H1 (cell line): ENCODE measurements around the gene SSTR5. TPM values are rescaled to one million over a fixed set of nuclear protein-coding genes. Genes with fewer than 3 reads are reported as not detected.

Source experiments
- CTCF ChIA-PET: fragments of 300-600 bp; sonication (Branson Sonifier 250); formaldehyde crosslinking; loops from one replicate; lab custom pipeline; 2021; ENCODE audit not compliant: partially characterized antibody; lab: Charles Lee
- POLR2A ChIA-PET: fragments of 300-600 bp; sonication (Branson Sonifier 250); formaldehyde crosslinking; loops from one replicate; lab custom pipeline; 2021; ENCODE audit warnings: inconsistent platforms; ENCODE audit not compliant: partially characterized antibody; lab: Charles Lee
- DNase-seq, 2 experiments: peaks; one replicate each; pipeline versions ENCODE4 v3.0.0 to v3.0.0-alpha.2; 2010 to 2022; ENCODE audit warnings: low spot score in 2 of 2, low read depth in 1 of 2, mixed read lengths in 1 of 2
- FAIRE-seq: peaks from 2 replicates; lab custom pipeline; 2011; peaks lifted over from hg19 to GRCh38; lab: Jason Lieb, UNC
- H2AFZ ChIP-seq: 2 replicates; pipeline ENCODE4 v1.8.1; 2012; ENCODE audit warnings: low read length, inconsistent platforms
- H2AK5ac ChIP-seq: 2 replicates; pipeline ENCODE4 v1.6.1; 2013; ENCODE audit warnings: low read depth, low read length
- H2BK120ac ChIP-seq: replicated peaks from 2 replicates; pipeline ENCODE3; 2013; ENCODE audit warnings: low read depth, low read length, inconsistent platforms
- H2BK12ac ChIP-seq: 2 replicates; pipeline ENCODE4 v1.6.1; 2013; ENCODE audit warnings: low read depth, low read length
- H2BK15ac ChIP-seq: 2 replicates; pipeline ENCODE4 v1.6.1; 2013; ENCODE audit warnings: low read length
- H2BK20ac ChIP-seq: 2 replicates; pipeline ENCODE4 v1.6.1; 2013; ENCODE audit warnings: low read length
- H2BK5ac ChIP-seq: 2 replicates; pipeline ENCODE4 v1.6.1; 2013; ENCODE audit warnings: low read depth, low read length
- H3K14ac ChIP-seq: 2 replicates; pipeline ENCODE4 v1.6.1; 2013; ENCODE audit warnings: inconsistent platforms; ENCODE audit not compliant: insufficient read length
- H3K18ac ChIP-seq: 2 replicates; pipeline ENCODE4 v1.6.1; 2013; ENCODE audit warnings: low read length; ENCODE audit errors: extremely low read depth
- H3K23ac ChIP-seq: 2 replicates; pipeline ENCODE4 v1.6.1; 2013; ENCODE audit warnings: inconsistent platforms; ENCODE audit not compliant: insufficient read length
- H3K23me2 ChIP-seq: 2 replicates; pipeline ENCODE4 v1.6.1; 2013; ENCODE audit warnings: low read depth, low read length
- H3K27ac ChIP-seq: 2 replicates; pipeline ENCODE4 v1.6.1; 2011; ENCODE audit warnings: low read depth, low read length, inconsistent platforms
- H3K27me3 ChIP-seq, 4 experiments: replicated peaks in 1 of 4; 1 replicate in 1 of 4; 2 replicates in 3 of 4; pipeline versions ENCODE4 v1.6.1 to v1.8.1; 2011 to 2013; ENCODE audit warnings: low read length in 3 of 4, mild to moderate bottlenecking in 3 of 4, inconsistent platforms in 2 of 4, mixed read lengths in 2 of 4, moderate library complexity in 1 of 4; ENCODE audit not compliant: control insufficient read depth in 3 of 4, insufficient read depth in 3 of 4; ENCODE audit errors: extremely low read depth in 1 of 4
- H3K36me3 ChIP-seq, 4 experiments: 2 replicates each; pipeline versions ENCODE4 v1.6.1 to v1.8.1; 2011 to 2013; ENCODE audit warnings: mild to moderate bottlenecking in 4 of 4, low read length in 3 of 4, moderate library complexity in 2 of 4, control low read depth in 1 of 4, inconsistent platforms in 1 of 4; ENCODE audit not compliant: insufficient read depth in 4 of 4, control insufficient read depth in 2 of 4
- H3K4ac ChIP-seq: replicated peaks from 2 replicates; pipeline ENCODE3; 2013; ENCODE audit warnings: low read length, low read depth, mixed read lengths, inconsistent platforms; ENCODE audit not compliant: insufficient read length
- H3K4me1 ChIP-seq, 4 experiments: replicated peaks in 1 of 4; 1 replicate in 1 of 4; 2 replicates in 3 of 4; pipeline versions ENCODE4 v1.6.1 to v1.8.1; 2011 to 2013; ENCODE audit warnings: low read length in 3 of 4, inconsistent platforms in 2 of 4, mixed read lengths in 1 of 4; ENCODE audit not compliant: insufficient read depth in 4 of 4, control insufficient read depth in 3 of 4
- H3K4me2 ChIP-seq, 2 experiments: 2 replicates each; pipeline versions ENCODE4 v1.6.1 to v1.8.1; 2011 to 2013; ENCODE audit warnings: low read depth in 2 of 2, low read length in 2 of 2, control low read depth in 1 of 2, inconsistent platforms in 1 of 2, mild to moderate bottlenecking in 1 of 2; ENCODE audit not compliant: insufficient read depth in 1 of 2
- H3K4me3 ChIP-seq, 4 experiments: fragments of 200-600, 300-600 bp in 1 of 4; sonication (generic), shearing (Covaris generic), sonication (Bioruptor Twin) in 1 of 4; 2 replicates each; pipeline versions ENCODE4 v1.5.1 to v1.8.1; 2011 to 2016; ENCODE audit warnings: low read length in 4 of 4, low read depth in 3 of 4, control low read depth in 2 of 4, inconsistent platforms in 2 of 4, mild to moderate bottlenecking in 2 of 4, mixed read lengths in 1 of 4, moderate library complexity in 1 of 4; ENCODE audit not compliant: insufficient read depth in 2 of 4; ENCODE audit errors: extremely low read depth in 1 of 4
- H3K56ac ChIP-seq: replicated peaks from 2 replicates; pipeline ENCODE3; 2013; ENCODE audit warnings: low read depth, mild to moderate bottlenecking, mixed read lengths, low read length, inconsistent platforms; ENCODE audit not compliant: insufficient read length
- H3K79me1 ChIP-seq: 2 replicates; pipeline ENCODE4 v1.6.1; 2013; ENCODE audit warnings: low read depth, low read length, control low read depth
- H3K79me2 ChIP-seq, 2 experiments: 2 replicates each; pipeline versions ENCODE4 v1.6.1 to v1.8.1; 2012 to 2013; ENCODE audit warnings: low read length in 2 of 2, mild to moderate bottlenecking in 2 of 2, inconsistent platforms in 1 of 2; ENCODE audit not compliant: insufficient read depth in 2 of 2, control insufficient read depth in 1 of 2
- H3K9ac ChIP-seq, 4 experiments: replicated peaks in 1 of 4; 1 replicate in 1 of 4; 2 replicates in 3 of 4; pipeline versions ENCODE4 v1.6.1 to v1.8.1; 2011 to 2013; ENCODE audit warnings: low read depth in 3 of 4, low read length in 3 of 4, control low read depth in 2 of 4, mild to moderate bottlenecking in 2 of 4, moderate library complexity in 2 of 4, inconsistent platforms in 1 of 4; ENCODE audit errors: extremely low read depth in 1 of 4
- H3K9me3 ChIP-seq, 2 experiments: 2 replicates each; pipeline versions ENCODE4 v1.6.1 to v1.8.1; 2012 to 2013; ENCODE audit warnings: mild to moderate bottlenecking in 2 of 2, moderate library complexity in 2 of 2, control low read depth in 1 of 2, inconsistent platforms in 1 of 2, low read depth in 1 of 2, low read length in 1 of 2, mixed read lengths in 1 of 2; ENCODE audit not compliant: insufficient read depth in 2 of 2
- H4K20me1 ChIP-seq, 2 experiments: replicated peaks in 1 of 2; 2 replicates each; pipeline versions ENCODE3 to v1.8.1; 2011 to 2013; ENCODE audit warnings: inconsistent platforms in 2 of 2, low read length in 2 of 2, mild to moderate bottlenecking in 1 of 2; ENCODE audit not compliant: insufficient read depth in 2 of 2, control insufficient read depth in 1 of 2
- H4K5ac ChIP-seq: 2 replicates; pipeline ENCODE4 v1.6.1; 2013; ENCODE audit warnings: low read length, low read depth, mixed read lengths, inconsistent platforms; ENCODE audit not compliant: insufficient read length
- H4K8ac ChIP-seq: 2 replicates; pipeline ENCODE4 v1.8.0; 2013; ENCODE audit warnings: mild to moderate bottlenecking, moderate library complexity, low read length, inconsistent platforms; ENCODE audit not compliant: insufficient read depth; ENCODE audit errors: extremely low read depth
- H4K91ac ChIP-seq: replicated peaks from 2 replicates; pipeline ENCODE3; 2013; ENCODE audit warnings: low read length, mixed read lengths, inconsistent platforms; ENCODE audit not compliant: insufficient read length
- GABPA ChIP-seq: IDR thresholded peaks from 2 replicates; pipeline ENCODE4 v1.6.1; 2011; ENCODE audit warnings: mild to moderate bottlenecking, low read length, moderate library complexity, borderline replicate concordance; ENCODE audit not compliant: insufficient read depth
- GTF2F1 ChIP-seq: IDR thresholded peaks from 2 replicates; pipeline ENCODE4 v1.6.1; 2012; ENCODE audit warnings: low read depth, low read length, improper control_type of control experiment, borderline replicate concordance
- WGBS, 2 experiments: shearing (Covaris generic) in 1 of 2; methylation state at CpG; one replicate each; pipeline versions ENCODE4 v1.1.6 to v1.1.7; 2013 to 2015; ENCODE audit warnings: low lambda C conversion rate in 2 of 2, mixed read lengths in 2 of 2, inconsistent platforms in 1 of 2, low coverage in 1 of 2, missing lambda C conversion rate in 1 of 2; ENCODE audit not compliant: insufficient replicate concordance in 2 of 2, insufficient coverage in 1 of 2, insufficient read length in 1 of 2; ENCODE audit errors: extremely low coverage in 1 of 2, missing lambda C conversion rate in 1 of 2; 5-methylcytosine and 5-hydroxymethylcytosine counted together
- polyA plus RNA-seq, 7 experiments: library from polyadenylated mRNA; depleted of rRNA in 3 of 7; stranded (reverse) in 5 of 7; unstranded in 2 of 7; fragments of >200 nt in 5 of 7; fragments of 200-250 nt in 2 of 7; gene quantifications; 1 replicate in 5 of 7; 2 replicates in 1 of 7; 4 replicates in 1 of 7; pipeline versions ENCODE4 v1.2.1 to v1.2.3, GENCODE V29; 2011 to 2013; ENCODE audit warnings: missing spikeins in 2 of 7, mixed read lengths in 2 of 7
- total RNA-seq: library from RNA; stranded (reverse); fragmentation: NEBNext Ultra II Directional; extraction: Animal tissue kit (Norgen Biotek cat#: 25700); gene quantifications from 2 replicates; pipeline ENCODE4 v1.2.1, GENCODE V29; 2021

The SSTR5 gene
- total and polyA plus RNA-seq, 2 of the 8 experiments (the other 6 are each of a cell fraction or from before 2014, with no cell fraction given), result 0.56 to 0.60 TPM

DNA sequence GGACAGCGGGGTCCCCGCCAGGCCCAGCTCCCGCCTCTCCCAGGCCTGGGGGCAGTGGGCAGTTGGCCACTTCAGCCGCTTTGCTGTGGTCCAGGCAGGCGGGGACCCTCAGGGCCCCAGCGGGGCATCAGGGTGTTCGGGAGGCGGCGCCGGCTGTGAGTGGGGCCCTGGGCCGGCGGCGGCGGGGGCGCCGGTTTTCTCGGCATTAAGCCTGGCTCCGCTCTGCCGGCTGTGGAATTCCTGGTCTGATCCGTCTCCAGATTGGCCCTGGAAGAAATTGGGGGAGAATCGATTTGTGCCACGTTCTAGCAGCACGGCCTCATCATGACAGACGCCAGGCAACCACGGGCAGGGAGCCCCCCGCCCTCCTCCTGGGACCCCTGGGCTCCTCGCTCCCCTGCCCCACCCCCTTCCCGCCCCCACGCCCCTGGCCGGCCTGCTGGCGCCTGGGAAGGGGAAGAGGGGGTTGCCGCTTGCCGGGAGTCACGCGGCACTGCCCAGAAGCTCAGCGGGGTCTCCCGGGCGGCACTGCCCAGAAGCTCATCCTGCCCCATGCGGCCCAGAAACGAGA, 28.6 kb upstream of the SSTR5 start:
- Histone ChIP-seq H3K79me2 (no peaks in the 10 kb centered on the region), H3K18ac (no peak overlapping the region), H3K23ac (no peak overlapping the region), H2BK120ac (no peak overlapping the region), H2BK5ac (no peak overlapping the region), H3K36me3 (no peaks in the 10 kb centered on the region), H3K27ac (no peak overlapping the region), H3K4me2 (no peak overlapping the region), H3K79me1 (no peaks in the 10 kb centered on the region), H2BK12ac (no peak overlapping the region), H4K20me1 (no peaks in the 10 kb centered on the region), H3K4me3 (no peak overlapping the region), H2AK5ac (no peak overlapping the region), H3K4ac (no peak overlapping the region), H3K4me1 (peaks cover 0 to 10% (median 5%) of the 10 kb centered on the region in 4 experiments; a peak in 6 of 7 replicates), H3K56ac (no peak overlapping the region), H4K5ac (no peak overlapping the region), H2BK15ac (no peak overlapping the region), H4K8ac (peak overlapping the region; percentile 25; the same call in 1 of the 2 replicates), H2BK20ac (no peak overlapping the region), H3K23me2 (no peaks in the 10 kb centered on the region), H3K14ac (no peak overlapping the region), H3K9me3 (peaks cover 0 to 4% of the 10 kb centered on the region in 2 experiments; a peak in 2 of 4 replicates), H3K9ac (no peak overlapping the region), H4K91ac (no peak overlapping the region), H3K27me3 (peaks cover 0 to 2% (median 0%) of the 10 kb centered on the region in 4 experiments; a peak in 2 of 7 replicates), H2AFZ (no peak overlapping the region)
- DNase-seq (no peak), FAIRE-seq (no peak)
- WGBS, 2 experiments, result 86% methylated on average over 19 of the region's 40 CpGs; no CpG with 5 or more reads in 1 of the 2 experiments
- POLR2A ChIA-PET, result no interaction called here
- TF ChIP-seq GABPA (0 out of 2 replicates have a peak, but pooled peaks have one; percentile 15), GTF2F1 (no peak)
- CTCF ChIA-PET, result interaction anchor here (0.6 to 1.4 kb wide), 2 partner anchors 11 to 446 kb away, joined by 3 read pairs; no protein-coding TSS in a partner anchor
